ENCODE results near the gene MFSD6L.

GRCh38 chr17:8818047-8818446 lies 18.9 kb upstream of the MFSD6L start:
- TF ChIP-seq, protein P1, sequence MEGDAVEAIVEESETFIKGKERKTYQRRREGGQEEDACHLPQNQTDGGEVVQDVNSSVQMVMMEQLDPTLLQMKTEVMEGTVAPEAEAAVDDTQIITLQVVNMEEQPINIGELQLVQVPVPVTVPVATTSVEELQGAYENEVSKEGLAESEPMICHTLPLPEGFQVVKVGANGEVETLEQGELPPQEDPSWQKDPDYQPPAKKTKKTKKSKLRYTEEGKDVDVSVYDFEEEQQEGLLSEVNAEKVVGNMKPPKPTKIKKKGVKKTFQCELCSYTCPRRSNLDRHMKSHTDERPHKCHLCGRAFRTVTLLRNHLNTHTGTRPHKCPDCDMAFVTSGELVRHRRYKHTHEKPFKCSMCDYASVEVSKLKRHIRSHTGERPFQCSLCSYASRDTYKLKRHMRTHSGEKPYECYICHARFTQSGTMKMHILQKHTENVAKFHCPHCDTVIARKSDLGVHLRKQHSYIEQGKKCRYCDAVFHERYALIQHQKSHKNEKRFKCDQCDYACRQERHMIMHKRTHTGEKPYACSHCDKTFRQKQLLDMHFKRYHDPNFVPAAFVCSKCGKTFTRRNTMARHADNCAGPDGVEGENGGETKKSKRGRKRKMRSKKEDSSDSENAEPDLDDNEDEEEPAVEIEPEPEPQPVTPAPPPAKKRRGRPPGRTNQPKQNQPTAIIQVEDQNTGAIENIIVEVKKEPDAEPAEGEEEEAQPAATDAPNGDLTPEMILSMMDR (IDR thresholded peaks at IDR 0.05; ENCODE audit: low read depth, low read length) = no peak
- no peak for TF ChIP-seq POLR2A (IDR thresholded peaks at IDR 0.05; ENCODE audit: extremely low read depth, insufficient read length)
- no peak for TF ChIP-seq MYC (IDR thresholded peaks at IDR 0.05; ENCODE audit: low read depth, low read length)

Data from NB4 (cell line).